ENCODE data around the gene FAF1.

DNA sequence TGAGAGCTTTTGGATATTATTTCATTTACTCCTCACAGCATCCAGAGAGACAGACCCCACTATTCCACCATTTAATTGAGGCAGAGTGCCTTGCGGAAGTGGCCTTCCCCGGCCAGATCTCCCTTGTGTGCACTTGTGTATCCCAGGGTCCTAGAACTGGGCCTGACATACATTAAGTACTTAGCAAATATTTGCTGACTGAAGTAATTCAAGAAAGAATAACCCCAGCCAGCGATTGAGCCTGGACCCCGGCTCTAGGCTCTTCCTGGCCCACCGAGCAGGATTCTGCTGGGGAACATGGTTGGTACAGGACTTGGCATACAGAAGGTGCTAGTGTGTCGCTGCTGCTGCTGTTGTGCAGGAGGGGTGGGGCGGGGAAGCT lies 545.2 kb downstream of the FAF1 start:
- TF ChIP-seq POLR2AphosphoS5 (IDR thresholded peaks at IDR 0.05) (no peak), EP300 (IDR thresholded peaks at IDR 0.05; ENCODE audit: low read depth) (no peak)
- TF ChIP-seq, protein P1, sequence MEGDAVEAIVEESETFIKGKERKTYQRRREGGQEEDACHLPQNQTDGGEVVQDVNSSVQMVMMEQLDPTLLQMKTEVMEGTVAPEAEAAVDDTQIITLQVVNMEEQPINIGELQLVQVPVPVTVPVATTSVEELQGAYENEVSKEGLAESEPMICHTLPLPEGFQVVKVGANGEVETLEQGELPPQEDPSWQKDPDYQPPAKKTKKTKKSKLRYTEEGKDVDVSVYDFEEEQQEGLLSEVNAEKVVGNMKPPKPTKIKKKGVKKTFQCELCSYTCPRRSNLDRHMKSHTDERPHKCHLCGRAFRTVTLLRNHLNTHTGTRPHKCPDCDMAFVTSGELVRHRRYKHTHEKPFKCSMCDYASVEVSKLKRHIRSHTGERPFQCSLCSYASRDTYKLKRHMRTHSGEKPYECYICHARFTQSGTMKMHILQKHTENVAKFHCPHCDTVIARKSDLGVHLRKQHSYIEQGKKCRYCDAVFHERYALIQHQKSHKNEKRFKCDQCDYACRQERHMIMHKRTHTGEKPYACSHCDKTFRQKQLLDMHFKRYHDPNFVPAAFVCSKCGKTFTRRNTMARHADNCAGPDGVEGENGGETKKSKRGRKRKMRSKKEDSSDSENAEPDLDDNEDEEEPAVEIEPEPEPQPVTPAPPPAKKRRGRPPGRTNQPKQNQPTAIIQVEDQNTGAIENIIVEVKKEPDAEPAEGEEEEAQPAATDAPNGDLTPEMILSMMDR (IDR thresholded peaks at IDR 0.05), result no peak

Measured in transverse colon (tissue), 4 donors.